ENCODE data around the gene PSAPL1. TPM values are rescaled to one million over a fixed set of nuclear protein-coding genes. Genes with fewer than 3 reads are reported as not detected.

The PSAPL1 gene
- total RNA-seq, 1 experiment from 2014 or later, result not detected

DNA sequence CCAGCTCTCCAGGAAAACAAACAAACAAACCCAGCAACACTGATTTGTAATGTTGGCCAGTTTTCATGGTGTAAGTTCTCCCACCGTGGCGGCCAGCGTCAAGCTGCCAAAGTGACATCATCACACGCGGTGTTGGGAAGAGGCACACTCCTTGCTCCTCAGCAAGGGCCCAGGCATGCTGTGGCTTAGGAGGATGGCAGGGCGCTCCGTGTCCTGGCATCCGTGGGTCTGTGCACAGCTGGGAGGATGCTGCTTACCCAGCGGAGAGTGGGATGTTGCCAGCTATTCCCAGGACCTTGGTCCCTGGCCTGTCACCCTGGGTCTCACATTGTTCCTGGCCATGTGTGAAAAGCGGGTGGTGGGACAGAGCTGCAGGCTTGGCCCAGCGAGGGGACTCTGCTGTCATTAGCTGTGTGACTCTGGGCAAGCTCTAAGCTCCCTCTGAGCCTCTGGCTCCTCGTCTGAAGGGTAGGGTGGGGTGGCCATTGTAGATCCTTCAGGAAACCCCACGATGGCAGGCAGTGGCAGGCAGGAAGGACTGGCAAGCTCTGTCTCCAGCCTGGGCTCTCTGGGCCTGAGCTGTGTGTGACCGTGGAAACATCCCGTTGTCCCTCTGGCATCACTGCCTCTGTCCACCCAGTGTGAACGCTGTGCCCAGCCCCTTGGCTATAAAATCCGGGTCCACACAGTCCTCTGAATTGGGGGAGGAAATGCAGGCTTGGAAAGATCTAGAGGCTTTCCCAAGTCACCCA, 10.8 kb downstream of the PSAPL1 start:
- no peak for DNase-seq (ENCODE audit: low spot score)
- intact Hi-C loops (cut with micrococcal nuclease; ENCODE audit: unreplicated experiment), result no loop called here
- H3K27me3 ChIP-seq (replicated peaks; ENCODE audit: insufficient read depth, low read depth, low read length, poor library complexity), result no peaks in the 10 kb centered on the region
- no peak overlapping the region for H3K27ac ChIP-seq (ENCODE audit: low read depth, low read length, poor library complexity, severe bottlenecking)
- no peak overlapping the region for H3K4me3 ChIP-seq (ENCODE audit: low read depth, low read length, poor library complexity, severe bottlenecking)
- ChIA-PET POLR2A (ENCODE audit: low non-redundant PET) (no interaction called here), CTCF (interaction anchor here (0.5 kb wide), 1 partner anchor 445 kb away, joined by 3 read pairs; no protein-coding TSS in a partner anchor)
- no peak for TF ChIP-seq EZH2 (IDR thresholded peaks at IDR 0.05; ENCODE audit: borderline replicate concordance, low read depth, low read length, poor library complexity, severe bottlenecking)
- TF ChIP-seq, protein P1, sequence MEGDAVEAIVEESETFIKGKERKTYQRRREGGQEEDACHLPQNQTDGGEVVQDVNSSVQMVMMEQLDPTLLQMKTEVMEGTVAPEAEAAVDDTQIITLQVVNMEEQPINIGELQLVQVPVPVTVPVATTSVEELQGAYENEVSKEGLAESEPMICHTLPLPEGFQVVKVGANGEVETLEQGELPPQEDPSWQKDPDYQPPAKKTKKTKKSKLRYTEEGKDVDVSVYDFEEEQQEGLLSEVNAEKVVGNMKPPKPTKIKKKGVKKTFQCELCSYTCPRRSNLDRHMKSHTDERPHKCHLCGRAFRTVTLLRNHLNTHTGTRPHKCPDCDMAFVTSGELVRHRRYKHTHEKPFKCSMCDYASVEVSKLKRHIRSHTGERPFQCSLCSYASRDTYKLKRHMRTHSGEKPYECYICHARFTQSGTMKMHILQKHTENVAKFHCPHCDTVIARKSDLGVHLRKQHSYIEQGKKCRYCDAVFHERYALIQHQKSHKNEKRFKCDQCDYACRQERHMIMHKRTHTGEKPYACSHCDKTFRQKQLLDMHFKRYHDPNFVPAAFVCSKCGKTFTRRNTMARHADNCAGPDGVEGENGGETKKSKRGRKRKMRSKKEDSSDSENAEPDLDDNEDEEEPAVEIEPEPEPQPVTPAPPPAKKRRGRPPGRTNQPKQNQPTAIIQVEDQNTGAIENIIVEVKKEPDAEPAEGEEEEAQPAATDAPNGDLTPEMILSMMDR (conservative IDR thresholded peaks at IDR 0.05; ENCODE audit: low read depth, low read length), result no peak
- no peaks in the 10 kb centered on the region for H3K9me3 ChIP-seq (ENCODE audit: low read depth, low read length, poor library complexity, severe bottlenecking)
- H3K36me3 ChIP-seq (ENCODE audit: insufficient read depth, low read length, poor library complexity, severe bottlenecking), result no peaks in the 10 kb centered on the region
- H3K4me1 ChIP-seq (ENCODE audit: insufficient read depth, low read length, poor library complexity, severe bottlenecking), result no peaks in the 10 kb centered on the region
- BruUV-seq (replicated peaks), result no TSS peak

DNA sequence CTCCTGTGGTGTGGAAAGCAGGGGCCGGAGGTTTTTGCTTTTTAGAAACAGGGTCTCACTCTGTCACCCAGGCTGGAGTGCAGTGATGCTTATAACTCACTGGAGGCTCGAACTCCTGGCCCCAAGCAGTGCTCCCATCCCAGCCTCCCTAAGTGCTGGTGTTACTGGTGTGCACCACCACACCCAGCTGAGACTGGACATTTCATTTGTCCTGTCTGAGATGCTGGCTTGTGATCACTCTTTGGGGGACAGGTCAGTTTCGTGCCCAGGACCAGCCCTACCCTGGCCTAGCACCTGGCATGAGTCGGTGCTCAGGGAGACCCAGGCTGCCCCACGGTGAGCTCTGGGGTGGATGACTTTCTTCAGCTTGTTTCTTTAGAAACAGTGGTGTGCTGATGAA, 11.3 kb downstream of the PSAPL1 start:
- ChIA-PET CTCF (interaction anchor here (0.5 kb wide), 1 partner anchor 446 kb away, joined by 3 read pairs; no protein-coding TSS in a partner anchor), POLR2A (ENCODE audit: low non-redundant PET) (no interaction called here)
- H3K27me3 ChIP-seq (replicated peaks; ENCODE audit: insufficient read depth, low read depth, low read length, poor library complexity), result no peaks in the 10 kb centered on the region
- intact Hi-C loops (cut with micrococcal nuclease; ENCODE audit: unreplicated experiment), result no loop called here
- DNase-seq (ENCODE audit: low spot score), result no peak
- no peaks in the 10 kb centered on the region for H3K9me3 ChIP-seq (ENCODE audit: low read depth, low read length, poor library complexity, severe bottlenecking)
- no peaks in the 10 kb centered on the region for H3K4me1 ChIP-seq (ENCODE audit: insufficient read depth, low read length, poor library complexity, severe bottlenecking)
- TF ChIP-seq, protein P1 (conservative IDR thresholded peaks at IDR 0.05; ENCODE audit: low read depth, low read length), result no peak
- TF ChIP-seq EZH2 (IDR thresholded peaks at IDR 0.05; ENCODE audit: borderline replicate concordance, low read depth, low read length, poor library complexity, severe bottlenecking), result no peak
- H3K36me3 ChIP-seq (ENCODE audit: insufficient read depth, low read length, poor library complexity, severe bottlenecking), result no peaks in the 10 kb centered on the region
- no peak overlapping the region for H3K4me3 ChIP-seq (ENCODE audit: low read depth, low read length, poor library complexity, severe bottlenecking)
- no TSS peak for BruUV-seq (replicated peaks)
- H3K27ac ChIP-seq (ENCODE audit: low read depth, low read length, poor library complexity, severe bottlenecking), result no peak overlapping the region

DNA sequence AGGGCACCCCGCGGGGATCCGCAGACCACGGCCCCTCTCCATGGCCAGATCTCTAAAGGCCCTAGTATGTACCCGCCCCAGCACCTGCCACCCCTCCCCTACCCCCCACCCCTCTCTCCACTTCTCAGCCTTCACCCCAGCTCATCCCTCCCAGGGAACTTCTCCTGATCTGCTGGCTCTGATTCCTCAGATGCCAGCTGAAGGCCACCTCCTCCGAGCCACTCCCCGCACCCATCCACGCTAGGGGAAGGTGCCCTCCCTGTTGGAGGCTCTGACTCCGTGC, 11.9 kb downstream of the PSAPL1 start:
- no peak for TF ChIP-seq EZH2 (IDR thresholded peaks at IDR 0.05; ENCODE audit: borderline replicate concordance, low read depth, low read length, poor library complexity, severe bottlenecking)
- TF ChIP-seq, protein P1 (conservative IDR thresholded peaks at IDR 0.05; ENCODE audit: low read depth, low read length), result no peak
- CTCF ChIA-PET, result no interaction called here
- no peak for DNase-seq (ENCODE audit: low spot score)

More for the DNA sequence above, 11.9 kb downstream of the PSAPL1 start:
- no peaks in the 10 kb centered on the region for H3K27me3 ChIP-seq (replicated peaks; ENCODE audit: insufficient read depth, low read depth, low read length, poor library complexity)
- H3K4me3 ChIP-seq (ENCODE audit: low read depth, low read length, poor library complexity, severe bottlenecking), result no peak overlapping the region
- intact Hi-C loops (cut with micrococcal nuclease; ENCODE audit: unreplicated experiment), result no loop called here
- POLR2A ChIA-PET (ENCODE audit: low non-redundant PET), result interaction anchor here (0.6 kb wide), 1 partner anchor 122 kb away, joined by 9 read pairs; no protein-coding TSS in a partner anchor
- BruUV-seq (replicated peaks), result no TSS peak
- no peaks in the 10 kb centered on the region for H3K36me3 ChIP-seq (ENCODE audit: insufficient read depth, low read length, poor library complexity, severe bottlenecking)
- H3K9me3 ChIP-seq (ENCODE audit: low read depth, low read length, poor library complexity, severe bottlenecking), result no peaks in the 10 kb centered on the region
- no peak overlapping the region for H3K27ac ChIP-seq (ENCODE audit: low read depth, low read length, poor library complexity, severe bottlenecking)
- H3K4me1 ChIP-seq (ENCODE audit: insufficient read depth, low read length, poor library complexity, severe bottlenecking), result no peaks in the 10 kb centered on the region
